RWPE2 (cell line): ENCODE results near the gene TOB1.
"Not testable (repeated sequence)": the region's sequence is repeated elsewhere in the genome, so short reads cannot be mapped to it uniquely, and the experiment has no call there.

Source experiments
- ATAC-seq: fragments of 200-7000 bp; cut with Tn5 transposase; 3 replicates; pipeline ENCODE4 v1.9.1; 2021; ENCODE audit warnings: low read depth
- DNase-seq: peaks from one replicate; pipeline ENCODE4 v3.0.0-alpha.2; 2020; ENCODE audit warnings: low spot score
- H3K27ac ChIP-seq: fragments of 450-650 bp; 2 replicates; pipeline ENCODE4 v1.5.1; 2017; ENCODE audit warnings: mild to moderate bottlenecking; ENCODE audit not compliant: poor library complexity, severe bottlenecking
- H3K27me3 ChIP-seq: fragments of 250-450 bp; sonication (Bioruptor Pico); 2 replicates; pipeline ENCODE4 v1.5.1; 2021; ENCODE audit warnings: mild to moderate bottlenecking, moderate library complexity; ENCODE audit not compliant: insufficient read depth, poor library complexity, severe bottlenecking
- H3K36me3 ChIP-seq: fragments of 250-450 bp; sonication (Bioruptor Pico); 2 replicates; pipeline ENCODE4 v1.5.1; 2020; ENCODE audit warnings: low read depth, mild to moderate bottlenecking, moderate library complexity
- H3K4me1 ChIP-seq: fragments of 250-450 bp; sonication (Bioruptor Pico); 2 replicates; pipeline ENCODE4 v1.5.1; 2021; ENCODE audit warnings: mild to moderate bottlenecking, moderate library complexity; ENCODE audit not compliant: insufficient read depth, poor library complexity, severe bottlenecking
- H3K4me3 ChIP-seq: fragments of 250-450 bp; sonication (Bioruptor Pico); 2 replicates; pipeline ENCODE4 v1.5.1; 2021; ENCODE audit warnings: mild to moderate bottlenecking, moderate library complexity; ENCODE audit not compliant: severe bottlenecking
- H3K9me3 ChIP-seq: fragments of 250-450 bp; sonication (Bioruptor Pico); 2 replicates; pipeline ENCODE4 v1.5.1; 2021; ENCODE audit warnings: mild to moderate bottlenecking, moderate library complexity; ENCODE audit not compliant: severe bottlenecking
- TF ChIP-seq, protein P1 (sequence below): fragments of 450-650 bp; IDR thresholded peaks from one replicate; pipeline ENCODE4 v1.5.1; 2017; ENCODE audit warnings: mild to moderate bottlenecking, moderate library complexity; ENCODE audit not compliant: poor library complexity, severe bottlenecking

Gene TOB1

DNA sequence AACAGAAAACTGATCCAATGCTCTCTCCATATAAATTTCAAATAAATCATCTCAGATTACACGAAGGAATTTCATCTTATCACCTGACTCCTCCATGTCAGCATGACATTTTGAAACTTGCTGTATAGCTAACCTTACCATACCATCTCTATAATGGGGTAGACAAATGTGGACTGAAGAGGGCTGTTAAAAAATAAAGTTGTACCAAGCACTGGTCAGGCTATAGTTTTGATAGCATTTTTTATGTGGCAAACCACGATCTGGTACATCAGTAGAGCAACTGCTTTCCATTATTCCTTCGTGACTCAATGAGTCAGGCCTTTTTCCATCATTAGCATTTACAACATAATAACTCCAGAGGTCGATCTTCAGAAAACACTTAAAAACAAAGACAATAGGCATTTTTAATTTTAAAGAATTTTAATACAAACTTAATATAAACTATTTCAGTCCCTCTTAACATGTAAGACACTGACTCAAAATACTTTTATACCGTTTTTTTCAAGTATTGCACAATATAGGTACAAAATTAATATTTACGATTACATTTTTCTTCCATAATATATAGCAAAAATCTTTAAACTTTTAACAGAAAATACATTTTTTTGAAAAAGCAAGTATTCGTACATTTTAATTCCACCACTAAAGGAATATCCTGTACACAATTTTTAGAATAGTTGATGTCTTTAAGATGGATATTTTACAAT, 4.2 kb downstream of the TOB1 start:
- H3K4me3 ChIP-seq, result no peak overlapping the region
- H3K27me3 ChIP-seq, result no peaks in the 10 kb centered on the region
- TF ChIP-seq, protein P1, sequence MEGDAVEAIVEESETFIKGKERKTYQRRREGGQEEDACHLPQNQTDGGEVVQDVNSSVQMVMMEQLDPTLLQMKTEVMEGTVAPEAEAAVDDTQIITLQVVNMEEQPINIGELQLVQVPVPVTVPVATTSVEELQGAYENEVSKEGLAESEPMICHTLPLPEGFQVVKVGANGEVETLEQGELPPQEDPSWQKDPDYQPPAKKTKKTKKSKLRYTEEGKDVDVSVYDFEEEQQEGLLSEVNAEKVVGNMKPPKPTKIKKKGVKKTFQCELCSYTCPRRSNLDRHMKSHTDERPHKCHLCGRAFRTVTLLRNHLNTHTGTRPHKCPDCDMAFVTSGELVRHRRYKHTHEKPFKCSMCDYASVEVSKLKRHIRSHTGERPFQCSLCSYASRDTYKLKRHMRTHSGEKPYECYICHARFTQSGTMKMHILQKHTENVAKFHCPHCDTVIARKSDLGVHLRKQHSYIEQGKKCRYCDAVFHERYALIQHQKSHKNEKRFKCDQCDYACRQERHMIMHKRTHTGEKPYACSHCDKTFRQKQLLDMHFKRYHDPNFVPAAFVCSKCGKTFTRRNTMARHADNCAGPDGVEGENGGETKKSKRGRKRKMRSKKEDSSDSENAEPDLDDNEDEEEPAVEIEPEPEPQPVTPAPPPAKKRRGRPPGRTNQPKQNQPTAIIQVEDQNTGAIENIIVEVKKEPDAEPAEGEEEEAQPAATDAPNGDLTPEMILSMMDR, result no peak
- no peaks in the 10 kb centered on the region for H3K9me3 ChIP-seq
- DNase-seq (no peak), ATAC-seq (no peak)
- peaks cover 43% of the 10 kb centered on the region for H3K36me3 ChIP-seq
- H3K27ac ChIP-seq, result no peak overlapping the region
- peaks cover 15% of the 10 kb centered on the region for H3K4me1 ChIP-seq

DNA sequence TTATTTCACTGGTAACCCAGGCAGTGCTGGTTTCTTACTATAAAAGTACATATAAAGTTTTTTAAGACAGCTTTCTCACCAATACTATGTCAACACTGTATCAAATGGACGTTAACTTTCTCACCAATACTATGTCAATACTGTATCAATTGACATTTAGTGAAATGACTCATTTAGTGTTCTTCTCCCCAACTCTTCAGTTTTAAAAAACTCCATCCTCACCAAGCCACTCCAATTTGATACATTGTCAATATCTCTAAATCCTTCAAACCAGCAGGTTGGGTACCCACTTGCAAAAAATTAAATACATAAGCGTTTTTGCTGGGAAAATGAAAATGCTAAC, 4.8 kb downstream of the TOB1 start:
- TF ChIP-seq, protein P1, result no peak
- H3K36me3 ChIP-seq, result peaks cover 43% of the 10 kb centered on the region
- no peaks in the 10 kb centered on the region for H3K9me3 ChIP-seq
- H3K27me3 ChIP-seq, result no peaks in the 10 kb centered on the region
- H3K4me1 ChIP-seq, result peaks cover 15% of the 10 kb centered on the region
- ATAC-seq (no peak), DNase-seq (no peak)
- H3K4me3 ChIP-seq, result no peak overlapping the region
- H3K27ac ChIP-seq, result no peak overlapping the region

DNA sequence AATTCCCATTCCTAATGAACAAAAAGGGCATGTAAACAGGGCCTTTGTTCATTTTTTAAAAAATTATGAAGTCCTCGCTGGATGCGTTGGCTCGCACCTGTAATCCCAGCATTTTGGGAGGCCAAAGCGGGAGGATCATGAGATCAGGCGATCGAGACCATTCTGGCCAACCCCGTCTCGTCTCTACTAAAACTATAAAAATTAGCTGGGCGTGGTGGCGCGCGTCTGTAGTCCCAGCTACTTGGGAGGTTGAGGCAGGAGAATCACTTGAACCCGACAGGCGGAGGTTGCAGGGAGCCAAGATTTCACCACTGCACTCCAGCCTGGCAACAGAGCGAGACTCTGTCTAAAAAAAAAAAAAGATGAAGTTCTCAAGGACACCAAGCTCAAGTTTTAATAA, 6.4 kb downstream of the TOB1 start:
- not testable (repeated sequence) for H3K27ac ChIP-seq, DNase-seq, H3K9me3 ChIP-seq, H3K27me3 ChIP-seq, H3K4me3 ChIP-seq, ATAC-seq
- peaks cover 15% of the 10 kb centered on the region for H3K4me1 ChIP-seq
- peaks cover 39% of the 10 kb centered on the region for H3K36me3 ChIP-seq

DNA sequence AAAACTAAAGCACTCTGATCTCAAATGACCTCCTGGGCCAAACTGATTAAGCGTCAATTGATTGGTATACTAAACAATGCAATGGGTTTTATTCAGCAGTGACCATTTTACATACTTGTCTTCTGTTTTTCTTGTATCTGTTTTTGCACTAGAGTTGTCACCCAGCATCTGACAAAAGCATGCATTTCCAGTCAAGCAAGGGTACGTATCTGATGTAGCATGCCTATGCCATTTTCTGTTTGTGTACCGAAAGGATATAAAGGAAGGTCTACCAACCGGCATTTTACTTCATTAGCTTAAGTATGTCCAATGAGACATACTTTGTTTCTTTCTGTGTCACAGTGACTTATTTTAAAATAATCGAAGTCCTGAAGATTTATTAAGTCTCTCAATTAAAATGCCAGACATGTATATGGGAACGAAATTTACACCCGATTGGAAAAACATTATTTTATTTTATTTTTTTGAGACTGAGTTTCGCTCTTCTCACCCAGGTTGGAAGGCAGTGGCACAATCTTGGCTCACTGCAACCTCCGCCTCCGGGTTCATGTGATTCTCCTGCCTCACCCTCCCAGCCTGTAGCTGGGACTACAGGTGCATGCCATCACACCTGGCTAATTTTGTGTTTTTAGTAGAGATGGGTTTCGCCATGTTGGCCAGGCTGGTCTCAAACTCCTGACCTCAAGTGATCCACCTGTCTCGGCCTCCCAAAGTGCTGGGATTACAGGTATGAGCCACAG, 7.5 kb downstream of the TOB1 start:
- H3K27me3 ChIP-seq, result no peaks in the 10 kb centered on the region
- no peaks in the 10 kb centered on the region for H3K9me3 ChIP-seq
- peaks cover 28% of the 10 kb centered on the region for H3K36me3 ChIP-seq
- no peak overlapping the region for H3K4me3 ChIP-seq
- no peak overlapping the region for H3K27ac ChIP-seq
- peaks cover 5% of the 10 kb centered on the region for H3K4me1 ChIP-seq
- DNase-seq (no peak), ATAC-seq (no peak)
- TF ChIP-seq, protein P1, result no peak

DNA sequence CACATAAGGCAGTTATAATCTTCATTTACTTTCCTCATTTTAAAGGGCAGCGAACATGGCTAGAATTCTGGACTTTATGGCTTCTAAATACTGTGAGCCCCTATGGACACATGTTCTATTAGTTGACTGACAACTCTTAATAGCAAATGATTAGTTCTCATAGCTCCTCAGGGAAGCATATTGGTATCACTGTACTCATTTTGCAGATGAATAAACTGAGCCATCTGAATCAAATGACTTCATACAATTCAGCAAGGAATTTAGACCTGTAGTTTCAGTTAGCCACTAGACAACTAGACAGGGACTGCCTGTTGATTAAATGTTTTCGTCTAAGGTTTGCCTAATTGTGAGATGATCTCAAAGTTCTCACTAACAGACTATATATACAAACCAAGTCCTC, 9.7 kb downstream of the TOB1 start:
- no peak for ATAC-seq
- Histone ChIP-seq H3K36me3 (peaks cover 6% of the 10 kb centered on the region), H3K4me1 (peaks cover 8% of the 10 kb centered on the region), H3K4me3 (no peak overlapping the region), H3K9me3 (no peaks in the 10 kb centered on the region), H3K27ac (no peak overlapping the region), H3K27me3 (no peaks in the 10 kb centered on the region)
- TF ChIP-seq, protein P1, result no peak
- no peak for DNase-seq
